NCI-H146 treated with DMSO at 0.1 percent for 48 hours (cell line): Measurements from ENCODE around the gene NDUFB7.
"Not testable (repeated sequence)": the region's sequence is repeated elsewhere in the genome, so short reads cannot be mapped to it uniquely, and the experiment has no call there.

Source experiments
- DNase-seq: peaks from one replicate; lab custom pipeline; 2025; ENCODE audit not compliant: unreplicated experiment; lab: John Stamatoyannopoulos, UW

NDUFB7 gene

DNA sequence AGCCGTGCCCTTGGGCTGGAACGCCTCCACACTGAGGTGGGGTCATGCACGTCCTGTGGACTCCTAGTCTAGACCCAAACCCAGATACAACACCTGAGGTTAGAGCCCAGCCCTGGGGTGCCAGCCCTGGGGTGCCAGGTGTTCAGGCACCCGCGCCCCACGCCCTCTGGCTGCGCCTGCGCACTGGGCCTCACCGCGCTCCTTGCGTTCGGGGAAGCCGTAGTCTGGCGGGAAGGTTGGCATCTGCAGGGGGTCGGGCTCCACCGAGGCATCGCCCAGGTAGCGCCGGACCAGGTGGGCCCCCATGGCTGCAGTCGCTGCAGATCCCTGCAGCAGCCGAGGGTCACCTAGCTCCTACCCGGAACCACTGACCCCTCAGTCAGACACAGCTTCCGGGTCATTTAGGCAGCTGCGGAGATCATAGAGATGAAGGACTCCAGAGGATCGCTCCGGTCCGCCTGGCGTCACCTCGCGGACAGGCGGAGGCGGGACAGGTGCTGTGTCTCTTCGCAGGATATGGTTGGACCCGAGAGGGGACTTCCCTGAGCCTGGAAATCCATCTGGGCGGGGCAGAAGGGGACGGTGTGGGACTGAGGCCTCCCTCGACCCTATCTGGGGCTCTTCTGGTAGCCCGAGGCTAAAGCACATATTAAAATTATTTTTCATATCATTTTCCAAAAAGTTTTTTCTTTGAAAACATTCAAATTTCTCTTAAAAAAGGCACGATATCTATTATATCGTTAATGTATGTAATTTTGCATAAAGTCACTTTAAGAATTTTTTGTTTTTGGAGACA lies at the start of gene NDUFB7:
NDUFB7 (minus strand) TSS at position 372 of the 796 bp plus-strand sequence; CDS start at position 306, 66 bp downstream.
- DNase-seq: peak; percentile 91

DNA sequence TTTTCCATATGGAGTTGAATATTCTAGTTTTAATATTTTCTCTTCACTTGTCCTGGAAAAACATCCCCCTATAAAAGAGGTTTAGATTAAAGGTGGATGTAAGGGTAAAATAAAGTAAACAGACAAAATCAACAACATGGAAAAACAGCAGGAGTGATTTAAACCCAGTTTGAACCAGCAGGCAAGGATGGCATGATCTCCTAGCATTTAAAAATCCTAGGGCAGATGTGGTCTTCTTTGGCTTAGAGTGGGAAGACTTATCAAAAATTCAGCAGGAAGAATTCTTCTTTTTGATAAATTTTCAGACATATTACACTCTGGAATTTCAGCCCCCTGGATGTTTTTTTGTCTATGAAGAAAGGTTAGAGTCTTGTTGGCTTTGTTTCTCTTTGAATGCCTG lies 47.5 kb upstream of the NDUFB7 start:
- DNase-seq: no peak

DNA sequence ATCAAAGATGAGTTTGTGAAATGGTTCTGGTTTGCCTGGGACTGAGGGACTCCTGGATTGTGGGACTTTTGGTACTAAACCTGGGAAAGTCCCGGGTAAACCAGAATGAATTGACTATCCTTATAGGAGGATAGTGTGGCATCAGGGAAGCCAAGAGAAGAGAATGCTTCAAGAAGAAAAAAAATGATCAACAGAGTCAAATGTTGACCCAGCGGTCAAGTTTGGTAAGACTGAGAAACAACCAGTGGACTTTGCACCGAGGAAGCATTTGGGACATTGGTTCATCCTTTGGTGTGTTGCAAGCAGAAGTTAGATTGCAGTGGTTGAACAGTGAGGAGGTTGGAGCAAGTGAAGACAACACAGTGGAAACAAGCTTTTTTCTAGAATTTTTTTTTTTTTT lies 44.5 kb upstream of the NDUFB7 start:
- DNase-seq: no peak

DNA sequence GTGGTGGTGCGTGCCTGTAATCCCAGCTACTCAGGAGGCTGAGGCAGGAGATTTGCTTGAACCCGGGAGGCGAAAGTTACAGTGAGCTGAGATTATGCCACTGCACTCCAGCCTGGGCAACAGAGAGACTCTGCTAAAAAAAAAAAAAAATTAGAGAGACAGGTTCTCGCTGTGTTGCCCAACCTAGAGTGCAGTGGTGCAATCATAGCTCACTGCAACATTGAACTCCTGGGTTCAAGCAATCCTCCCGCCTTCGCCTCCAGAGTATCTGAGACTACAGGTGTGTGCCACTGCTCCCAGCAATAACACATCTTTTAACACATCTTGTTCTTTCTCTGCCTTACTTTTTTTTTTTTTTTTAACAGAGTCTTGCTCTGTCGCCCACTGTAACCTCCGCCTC lies 43.8 kb upstream of the NDUFB7 start:
- no peak for DNase-seq

DNA sequence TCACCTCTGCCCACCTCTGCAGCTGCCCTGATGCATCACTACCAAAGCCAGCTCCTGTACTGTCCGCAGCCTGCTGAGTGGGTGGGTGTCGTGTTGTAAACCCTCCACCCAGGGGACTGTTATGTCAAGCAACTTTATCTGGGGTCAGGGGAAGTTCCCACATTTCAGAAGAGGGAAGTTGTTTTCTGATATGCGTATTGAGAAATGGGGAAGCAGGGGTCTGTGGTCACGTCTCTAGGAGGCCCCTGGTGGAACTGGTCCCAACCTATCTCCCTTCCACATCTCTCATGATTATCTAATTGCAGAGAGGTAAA lies 42.2 kb upstream of the NDUFB7 start:
- DNase-seq: no peak

DNA sequence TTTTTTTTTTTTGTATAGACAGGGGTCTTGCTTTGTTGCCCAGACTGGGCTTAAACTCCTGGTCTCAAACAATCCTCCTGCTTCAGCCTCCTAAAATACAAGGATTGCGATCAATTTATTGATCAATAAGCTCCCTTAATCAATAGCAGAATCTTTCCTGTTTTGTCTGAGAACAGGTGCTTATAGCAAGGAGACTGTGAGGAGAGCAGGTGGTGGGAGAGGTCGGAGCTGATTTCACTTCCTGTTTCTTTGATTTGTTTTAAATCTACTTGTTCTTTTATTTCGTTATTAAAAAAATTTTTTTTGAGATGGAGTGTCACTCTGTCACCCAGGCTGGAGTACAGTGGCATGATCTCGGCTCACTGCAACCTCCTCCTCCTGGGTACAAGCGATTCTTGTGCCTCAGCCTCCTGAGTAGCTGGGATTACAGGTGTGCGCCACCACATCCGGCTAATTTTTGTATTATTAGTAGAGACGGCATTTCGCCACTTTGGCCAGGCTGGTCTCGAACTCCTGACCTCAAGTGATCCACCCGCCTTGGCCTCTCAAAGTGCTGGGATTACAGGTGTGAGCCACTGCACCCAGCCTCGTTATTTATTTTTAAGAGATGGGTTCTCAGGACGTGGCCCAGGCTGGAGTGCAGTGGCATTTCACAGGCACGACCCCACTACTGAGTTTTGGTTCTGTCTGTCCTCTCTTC lies 41.7 kb upstream of the NDUFB7 start:
- not testable (repeated sequence) for DNase-seq

DNA sequence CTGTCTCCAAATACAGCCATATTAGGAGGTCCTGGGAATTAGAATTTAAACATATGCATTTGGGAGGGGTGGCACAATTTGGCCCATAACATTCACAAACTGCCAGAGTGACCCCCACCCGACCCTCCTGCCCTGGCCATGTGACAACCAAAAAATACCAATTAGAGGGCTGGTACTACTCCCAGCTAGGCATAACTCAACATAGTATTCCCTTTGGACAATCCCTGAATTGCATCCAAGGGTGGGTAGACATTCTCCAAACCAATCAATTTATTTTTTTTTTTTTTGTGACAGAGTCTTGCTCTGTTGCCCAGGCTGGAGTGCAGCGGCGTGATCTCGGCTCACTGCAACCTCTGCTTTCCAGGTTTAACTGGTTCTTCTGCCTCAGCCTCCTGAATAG lies 40.8 kb upstream of the NDUFB7 start:
- DNase-seq: no peak

DNA sequence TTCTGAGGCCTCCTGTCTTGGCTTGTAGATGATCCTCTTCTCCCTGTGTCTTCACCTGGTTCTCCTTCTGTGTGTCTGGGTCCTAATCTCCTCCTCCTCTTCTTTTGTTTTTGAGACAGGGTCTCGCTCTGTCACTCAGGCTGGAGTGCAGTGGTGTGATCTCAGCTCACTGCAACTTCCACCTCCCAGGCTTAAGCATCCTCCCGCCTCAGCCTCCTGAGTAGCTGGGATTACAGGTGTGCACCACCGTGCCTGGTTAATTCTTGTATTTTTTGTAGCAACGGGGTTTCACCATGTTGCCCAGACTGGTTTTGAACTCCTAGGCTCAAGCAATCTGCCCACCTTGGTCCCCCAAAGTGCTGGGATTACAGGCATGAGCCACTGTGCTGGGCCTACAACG lies 40.4 kb upstream of the NDUFB7 start:
- DNase-seq: not testable (repeated sequence)

DNA sequence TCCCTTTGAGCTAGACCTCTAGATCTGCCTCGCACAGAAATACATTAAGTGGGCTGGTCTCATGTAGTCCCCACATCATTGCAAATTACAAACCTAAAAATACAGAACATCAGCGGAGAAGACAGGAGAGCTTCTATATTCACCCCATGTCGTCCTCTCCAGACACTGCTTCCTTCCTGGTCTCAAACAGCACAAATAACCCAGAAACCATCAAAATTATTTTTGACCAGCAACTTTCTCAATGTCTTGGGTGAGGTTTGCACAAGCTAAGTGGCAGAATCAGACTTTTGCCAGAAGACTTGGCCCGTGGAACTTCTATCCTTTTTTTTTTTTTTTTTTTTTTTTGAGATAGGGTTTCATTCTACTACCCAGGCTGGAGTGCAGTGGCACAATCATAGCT lies 39.2 kb upstream of the NDUFB7 start:
- no peak for DNase-seq

DNA sequence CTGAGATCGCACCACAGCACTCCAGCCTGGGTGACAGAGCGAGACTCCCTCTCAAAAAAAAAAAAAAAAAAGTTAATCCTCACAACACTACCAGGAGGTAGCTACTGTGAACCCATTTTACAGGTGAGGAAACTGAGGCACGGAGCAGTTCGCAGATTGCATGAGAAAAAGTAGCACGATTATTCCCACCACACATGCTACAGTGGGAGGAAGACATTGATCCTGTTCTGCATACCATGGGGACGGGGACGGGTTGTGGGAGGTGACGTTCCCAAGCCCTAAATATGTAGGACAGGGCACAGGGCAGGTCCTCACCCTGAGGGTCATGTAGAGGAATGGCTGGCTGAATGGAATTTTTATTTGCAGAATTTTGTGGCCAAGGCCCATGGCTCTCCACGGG lies 34.8 kb upstream of the NDUFB7 start:
- DNase-seq: no peak

DNA sequence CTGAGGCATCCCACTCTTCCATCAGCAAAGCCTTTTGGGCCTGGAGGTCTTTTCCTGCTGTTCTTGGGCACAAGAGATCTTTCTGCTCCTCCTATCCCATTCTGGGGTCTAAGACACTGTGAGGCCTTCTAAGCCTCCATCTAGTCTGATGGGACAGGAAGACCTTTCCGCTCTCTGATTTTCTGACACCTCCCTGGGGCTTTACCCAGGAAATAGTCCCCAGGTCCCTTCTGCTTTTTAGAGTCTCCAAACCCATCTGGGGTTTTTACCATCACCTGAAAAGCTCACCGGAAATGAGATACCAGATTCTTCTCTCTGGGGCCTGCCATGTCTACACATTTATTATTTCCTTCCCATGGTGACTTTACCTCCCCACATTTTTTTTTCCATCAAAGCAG lies 32.1 kb upstream of the NDUFB7 start:
- no peak for DNase-seq

DNA sequence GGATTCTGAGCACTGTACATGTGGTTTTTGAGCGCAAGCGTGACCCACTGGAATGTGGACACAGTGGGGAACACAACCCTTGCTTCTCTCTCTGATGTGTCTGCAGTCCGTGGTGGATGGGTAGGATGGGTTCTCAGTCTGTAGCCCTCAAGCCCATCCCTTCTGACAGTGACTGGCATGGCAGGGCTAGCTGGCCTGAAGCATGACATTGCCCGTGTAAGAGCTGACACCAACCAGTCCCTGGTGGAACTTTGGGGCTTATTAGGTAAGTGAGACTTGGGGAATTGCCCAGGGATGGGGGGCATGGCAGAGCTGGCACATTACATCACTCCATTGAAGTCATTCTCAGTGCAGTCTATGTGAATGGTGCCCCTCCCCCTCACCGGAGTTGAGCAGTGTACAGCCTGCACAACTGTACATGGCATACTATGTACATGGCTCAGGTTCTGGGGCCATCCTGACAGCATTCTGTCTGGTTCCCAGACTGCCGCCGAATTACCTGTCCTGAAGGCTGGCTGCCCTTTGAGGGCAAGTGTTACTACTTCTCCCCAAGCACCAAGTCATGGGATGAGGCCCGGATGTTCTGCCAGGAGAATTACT lies 27.8 kb upstream of the NDUFB7 start:
- DNase-seq: no peak

DNA sequence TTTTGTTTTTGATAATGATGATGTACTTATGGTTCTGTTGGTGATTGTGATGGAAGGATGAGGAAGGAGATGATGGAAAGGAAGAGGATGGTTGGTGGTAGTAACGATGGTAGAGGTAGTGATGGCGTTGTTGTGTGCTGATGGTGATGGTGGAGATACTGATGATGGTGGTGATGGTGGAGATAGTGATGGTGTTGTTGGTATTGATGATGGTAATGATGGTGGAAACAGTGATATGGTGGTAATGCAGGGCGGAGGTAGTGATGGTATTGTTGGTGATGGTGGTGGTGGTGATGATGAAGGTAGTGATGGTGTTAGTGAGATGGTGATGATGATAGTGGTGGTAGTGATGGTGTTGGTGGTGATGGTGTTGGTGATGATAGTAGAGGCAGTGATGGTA lies 23.7 kb upstream of the NDUFB7 start:
- DNase-seq: no peak

DNA sequence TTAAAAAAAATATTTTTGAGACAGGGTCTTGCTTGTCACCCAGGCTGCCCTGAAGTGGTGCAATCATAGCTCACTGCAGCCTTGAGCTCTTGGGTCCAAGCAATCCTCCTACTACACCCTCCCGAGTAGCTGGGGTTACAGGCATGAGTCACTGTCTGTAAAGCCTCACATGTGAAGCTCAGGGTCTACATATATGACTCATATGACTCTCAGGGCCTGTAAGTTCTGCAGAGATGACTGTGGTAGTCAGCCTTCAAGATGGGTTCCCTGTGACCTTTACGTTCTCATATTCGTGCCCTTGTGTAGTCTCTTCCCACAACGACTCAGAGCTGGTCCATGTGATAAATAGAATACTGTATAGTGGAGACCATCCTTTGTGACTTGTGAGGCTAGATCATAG lies 17.6 kb upstream of the NDUFB7 start:
- not testable (repeated sequence) for DNase-seq

DNA sequence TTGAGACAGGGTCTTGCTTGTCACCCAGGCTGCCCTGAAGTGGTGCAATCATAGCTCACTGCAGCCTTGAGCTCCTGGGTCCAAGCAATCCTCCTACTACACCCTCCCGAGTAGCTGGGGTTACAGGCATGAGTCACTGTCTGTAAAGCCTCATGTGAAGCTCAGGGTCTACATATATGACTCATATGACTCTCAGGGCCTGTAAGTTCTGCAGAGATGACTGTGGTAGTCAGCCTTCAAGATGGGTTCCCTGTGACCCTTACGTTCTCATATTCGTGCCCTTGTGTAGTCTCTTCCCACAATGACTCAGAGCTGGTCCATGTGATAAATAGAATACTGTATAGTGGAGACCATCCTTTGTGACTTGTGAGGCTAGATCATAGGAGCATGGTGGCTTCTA lies 13.3 kb upstream of the NDUFB7 start:
- not testable (repeated sequence) for DNase-seq

DNA sequence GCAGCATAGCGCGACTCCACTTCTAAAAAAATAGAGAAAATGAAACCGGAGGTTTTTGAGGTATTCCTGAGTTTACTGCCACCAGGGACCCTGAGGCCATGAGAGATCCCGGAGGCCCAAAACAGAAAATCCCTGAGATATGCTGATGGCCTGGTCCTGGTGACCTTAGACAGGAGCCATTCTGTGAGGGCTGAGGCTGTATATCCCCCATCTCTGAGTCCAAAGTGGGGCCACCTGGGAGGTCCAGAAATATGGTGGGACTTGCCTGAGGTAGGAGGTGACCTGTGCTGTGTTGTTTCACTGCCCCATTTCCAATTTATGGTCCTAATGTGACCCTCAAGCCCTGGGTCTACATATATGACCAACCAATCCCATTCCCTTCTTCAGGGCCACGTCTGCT lies 12.5 kb upstream of the NDUFB7 start:
- not testable (repeated sequence) for DNase-seq

DNA sequence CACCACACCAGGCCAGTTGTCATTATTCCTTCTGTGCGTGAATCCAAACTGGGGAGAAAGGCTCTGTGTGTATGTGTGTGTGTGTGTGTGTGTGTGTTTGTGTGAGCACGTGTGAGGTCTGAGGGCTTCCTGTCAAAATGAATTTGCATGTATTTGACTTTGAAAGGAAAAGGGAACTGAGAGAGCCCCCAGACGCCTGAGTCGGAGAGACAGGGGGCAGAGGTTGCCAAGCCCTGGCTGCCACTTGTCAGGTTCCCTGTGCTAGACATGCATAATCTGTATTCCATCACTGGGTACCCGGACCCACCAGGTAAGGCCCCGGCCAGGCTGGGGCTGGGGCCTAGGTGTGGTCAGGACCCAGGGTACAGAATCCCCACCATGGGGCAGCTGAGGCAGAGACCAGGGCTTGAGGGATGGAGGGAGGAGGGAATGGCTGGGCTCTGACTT lies 11.1 kb upstream of the NDUFB7 start, which contains the start of gene CLEC17A:
CLEC17A (plus strand) TSS at position 191 of the 447 bp plus-strand sequence; CDS start at position 268, 77 bp downstream.
- DNase-seq: no peak

DNA sequence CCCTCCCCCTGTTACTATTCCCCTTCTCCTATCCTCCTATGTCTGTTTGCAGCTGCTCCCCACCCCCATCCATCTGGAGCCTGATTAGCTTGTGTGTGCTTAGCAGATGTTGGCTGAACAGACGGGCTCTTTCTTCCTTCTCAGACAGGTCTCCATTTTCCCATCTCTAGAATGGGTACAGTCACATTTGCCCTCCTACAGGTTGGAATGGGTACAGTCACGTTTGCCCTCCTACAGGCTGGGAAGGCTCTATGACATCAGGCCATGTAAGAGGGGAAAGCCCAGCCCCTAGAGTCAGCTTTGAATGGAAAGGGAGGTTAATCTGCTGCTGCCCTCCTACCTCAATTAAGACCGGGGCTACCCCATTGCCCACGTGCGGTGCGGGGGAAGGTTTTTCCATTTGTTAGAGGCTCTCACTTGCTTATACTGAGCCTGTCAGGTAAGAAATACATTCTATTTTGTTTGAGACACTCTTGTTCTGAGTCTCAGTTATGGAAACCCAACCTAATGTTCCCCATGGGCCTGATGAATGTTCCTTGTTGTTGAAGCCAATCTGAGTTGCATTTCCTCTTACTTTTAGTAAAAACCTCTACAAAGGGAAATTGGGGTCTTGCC lies 8.9 kb upstream of the NDUFB7 start:
- no peak for DNase-seq

DNA sequence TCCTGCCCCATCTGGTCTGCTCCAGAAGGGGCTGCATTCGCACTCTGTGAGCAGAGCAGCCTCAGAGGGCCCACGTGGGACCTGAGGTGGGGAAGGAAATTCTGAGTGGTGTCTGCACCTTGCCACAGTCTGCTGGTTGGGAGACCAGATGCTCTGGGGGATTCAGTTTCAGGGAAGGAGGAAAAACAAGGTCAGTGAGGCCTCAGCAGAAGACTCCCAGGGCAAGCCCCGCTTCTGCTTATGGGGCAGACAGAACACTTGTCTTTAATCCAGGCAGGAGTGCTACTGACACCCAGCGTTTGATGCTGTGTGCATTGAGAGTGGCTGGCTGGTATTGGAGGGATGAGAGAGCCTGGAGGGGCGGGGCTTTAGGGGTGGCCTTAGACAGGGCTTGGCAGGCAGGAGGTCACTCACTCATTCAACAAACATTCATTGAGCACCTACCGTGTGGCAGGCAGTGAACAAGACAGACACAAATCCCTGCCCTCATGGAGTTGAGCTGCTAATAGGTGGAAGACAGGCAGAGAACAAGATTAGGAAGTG lies 6.1 kb upstream of the NDUFB7 start:
- DNase-seq: no peak

DNA sequence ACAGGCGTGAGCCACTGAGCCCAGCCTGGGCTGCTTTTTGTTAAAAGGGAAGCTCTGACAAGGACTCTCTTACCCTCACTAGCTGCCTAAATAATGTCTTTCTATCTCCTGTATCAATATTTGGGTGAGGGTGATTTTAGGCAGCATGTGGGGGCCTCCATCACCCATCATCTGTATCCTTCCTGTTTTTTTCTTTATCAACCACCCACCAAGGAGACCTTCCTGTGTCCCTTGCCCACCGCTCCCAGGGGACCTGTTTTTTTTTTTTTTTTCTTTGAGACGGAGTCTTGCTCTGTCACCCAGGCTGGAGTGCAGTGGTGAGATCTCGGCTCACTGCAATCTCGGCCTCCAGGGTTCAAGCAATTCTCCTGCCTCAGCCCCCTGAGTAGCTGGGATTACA lies 5.4 kb upstream of the NDUFB7 start:
- no peak for DNase-seq

DNA sequence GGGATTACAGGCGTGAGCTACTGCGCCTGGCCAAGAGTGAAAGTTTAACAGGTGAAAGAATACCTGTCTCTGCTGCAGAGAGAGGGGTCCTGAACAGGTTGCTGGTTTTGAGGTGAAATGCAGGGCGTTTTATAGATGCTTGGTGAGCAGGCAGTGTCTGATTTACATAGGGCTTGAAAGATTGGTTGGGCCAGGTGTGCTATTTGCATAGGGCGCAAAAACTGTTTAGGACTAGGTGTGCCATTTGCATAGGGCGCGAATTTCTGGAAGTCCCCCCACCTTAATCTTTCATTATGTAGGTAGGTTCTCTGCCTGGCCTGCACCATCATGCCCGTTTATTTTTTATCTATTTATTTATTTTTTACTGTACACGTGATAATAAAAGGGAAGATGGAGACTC lies 4.5 kb upstream of the NDUFB7 start:
- no peak for DNase-seq
